ENCODE data around the gene KCNK1. TPM values are rescaled to one million over a fixed set of nuclear protein-coding genes. Genes with fewer than 3 reads are reported as not detected.

Gene KCNK1
- under 1 TPM in 2 of 4 donors, not detected in 2; 0.20 to 0.49 TPM for total RNA-seq

- intact Hi-C loops (cut with DNase I; ENCODE audit: low total_unique reads) = no loop called here
- no peaks in the 10 kb centered on the region for H3K4me1 ChIP-seq
Observed at GRCh38 chr1:233613252-233614172, at the start of gene KCNK1. TSS of gene KCNK1 (plus strand) at chr1:233614106. CDS start at chr1:233614172, 66 bp downstream.

GRCh38 chr1:233565313-233565712 lies 48.6 kb upstream of the KCNK1 start:
- H3K36me3 ChIP-seq = no peaks in the 10 kb centered on the region
- intact Hi-C loops (cut with DNase I; ENCODE audit: low total_unique reads) (no loop called here), in situ Hi-C loops (cut with MboI; ENCODE audit: low sequenced_read_pairs in 4 of 4) (no loop called here)
- H3K4me3 ChIP-seq = no peak overlapping the region
- ATAC-seq (no peak), DNase-seq (no peak)
- no peak overlapping the region for H3K27ac ChIP-seq
- peaks cover 0 to 4% (median 0%) of the 10 kb centered on the region in 3 donors for H3K9me3 ChIP-seq
- no peaks in the 10 kb centered on the region for H3K27me3 ChIP-seq
- no peaks in the 10 kb centered on the region for H3K4me1 ChIP-seq
- TF ChIP-seq, protein P1, sequence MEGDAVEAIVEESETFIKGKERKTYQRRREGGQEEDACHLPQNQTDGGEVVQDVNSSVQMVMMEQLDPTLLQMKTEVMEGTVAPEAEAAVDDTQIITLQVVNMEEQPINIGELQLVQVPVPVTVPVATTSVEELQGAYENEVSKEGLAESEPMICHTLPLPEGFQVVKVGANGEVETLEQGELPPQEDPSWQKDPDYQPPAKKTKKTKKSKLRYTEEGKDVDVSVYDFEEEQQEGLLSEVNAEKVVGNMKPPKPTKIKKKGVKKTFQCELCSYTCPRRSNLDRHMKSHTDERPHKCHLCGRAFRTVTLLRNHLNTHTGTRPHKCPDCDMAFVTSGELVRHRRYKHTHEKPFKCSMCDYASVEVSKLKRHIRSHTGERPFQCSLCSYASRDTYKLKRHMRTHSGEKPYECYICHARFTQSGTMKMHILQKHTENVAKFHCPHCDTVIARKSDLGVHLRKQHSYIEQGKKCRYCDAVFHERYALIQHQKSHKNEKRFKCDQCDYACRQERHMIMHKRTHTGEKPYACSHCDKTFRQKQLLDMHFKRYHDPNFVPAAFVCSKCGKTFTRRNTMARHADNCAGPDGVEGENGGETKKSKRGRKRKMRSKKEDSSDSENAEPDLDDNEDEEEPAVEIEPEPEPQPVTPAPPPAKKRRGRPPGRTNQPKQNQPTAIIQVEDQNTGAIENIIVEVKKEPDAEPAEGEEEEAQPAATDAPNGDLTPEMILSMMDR (IDR thresholded peaks at IDR 0.05 in 4 of 5, conservative IDR thresholded peaks at IDR 0.05 in 1 of 5) = no peak

More at GRCh38 chr1:233613252-233614172, at the start of gene KCNK1:
- H3K9me3 ChIP-seq = no peaks in the 10 kb centered on the region
- no peak within 1 kb of the TSS for H3K27ac ChIP-seq
- peak within 1 kb of the TSS; percentile 17 to 46 (median 37) for H3K4me3 ChIP-seq
- DNase-seq (no peak), ATAC-seq (peak; percentile 44 to 70)
- in situ Hi-C loops (cut with MboI; ENCODE audit: low sequenced_read_pairs in 4 of 4) = no loop called here
- TF ChIP-seq, protein P1 (IDR thresholded peaks at IDR 0.05 in 4 of 5, conservative IDR thresholded peaks at IDR 0.05 in 1 of 5) = no peak
- TF ChIP-seq POLR2A (IDR thresholded peaks at IDR 0.05) = peak in 1 of 2 donors; percentile 20
- H3K27me3 ChIP-seq = peaks cover 20 to 32% (median 20%) of the 10 kb centered on the region in 3 donors
- no peaks in the 10 kb centered on the region for H3K36me3 ChIP-seq

DNA sequence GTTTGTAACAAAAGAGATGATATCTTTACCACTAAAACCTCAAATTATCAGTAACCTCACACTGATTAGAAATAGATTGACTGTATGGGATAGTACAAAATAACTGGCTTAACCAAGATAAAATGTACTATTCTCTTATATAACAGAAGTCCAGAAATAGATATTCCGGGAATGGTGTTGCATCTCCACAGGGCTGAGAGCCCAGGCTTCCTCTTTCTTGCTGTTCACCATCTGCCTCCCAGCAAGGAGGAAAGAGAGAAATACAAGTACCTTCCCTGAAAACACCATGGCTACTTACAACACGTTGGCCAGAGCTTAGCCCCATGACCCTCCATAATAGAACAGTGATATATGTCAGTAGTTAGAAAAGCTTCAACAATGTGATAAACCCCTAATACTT lies 47.0 kb upstream of the KCNK1 start:
- TF ChIP-seq, protein P1 (IDR thresholded peaks at IDR 0.05 in 4 of 5, conservative IDR thresholded peaks at IDR 0.05 in 1 of 5) = no peak
- TF ChIP-seq POLR2A (IDR thresholded peaks at IDR 0.05) = no peak
- H3K36me3 ChIP-seq = no peaks in the 10 kb centered on the region
- no peak for DNase-seq
- intact Hi-C loops (cut with DNase I; ENCODE audit: low total_unique reads) (no loop called here), in situ Hi-C loops (cut with MboI; ENCODE audit: low sequenced_read_pairs in 4 of 4) (no loop called here)
- no peak for ATAC-seq
- no peak overlapping the region for H3K27ac ChIP-seq
- H3K4me1 ChIP-seq = no peaks in the 10 kb centered on the region
- H3K27me3 ChIP-seq = no peaks in the 10 kb centered on the region
- H3K4me3 ChIP-seq = no peak overlapping the region
- H3K9me3 ChIP-seq = peaks cover 0 to 4% (median 0%) of the 10 kb centered on the region in 3 donors

GRCh38 chr1:233569636-233570035 lies 44.3 kb upstream of the KCNK1 start:
- DNase-seq (no peak), ATAC-seq (no peak)
- H3K4me3 ChIP-seq = no peak overlapping the region
- H3K27ac ChIP-seq = no peak overlapping the region
- TF ChIP-seq POLR2A (IDR thresholded peaks at IDR 0.05) = no peak
- TF ChIP-seq, protein P1 (IDR thresholded peaks at IDR 0.05 in 4 of 5, conservative IDR thresholded peaks at IDR 0.05 in 1 of 5) = no peak
- no peaks in the 10 kb centered on the region for H3K4me1 ChIP-seq
- no peaks in the 10 kb centered on the region for H3K36me3 ChIP-seq
- intact Hi-C loops (cut with DNase I; ENCODE audit: low total_unique reads) (no loop called here), in situ Hi-C loops (cut with MboI; ENCODE audit: low sequenced_read_pairs in 4 of 4) (no loop called here)
- no peaks in the 10 kb centered on the region for H3K27me3 ChIP-seq
- no peaks in the 10 kb centered on the region for H3K9me3 ChIP-seq
